GM12872 (cell line): ENCODE measurements around the gene SESN2.

Source experiments
- CTCF ChIP-seq: IDR thresholded peaks from 3 replicates; pipeline ENCODE4 v1.5.1; 2011; ENCODE audit warnings: low read depth, mild to moderate bottlenecking, low read length, moderate library complexity; ENCODE audit not compliant: insufficient read depth

Gene SESN2

GRCh38 chr1:28295936-28296335, 36.6 kb downstream of the SESN2 start:
- TF ChIP-seq CTCF: no peak

GRCh38 chr1:28296401-28297261, 37.3 kb downstream of the SESN2 start:
- TF ChIP-seq CTCF: no peak

GRCh38 chr1:28297826-28298225, 38.5 kb downstream of the SESN2 start:
- no peak for TF ChIP-seq CTCF

- TF ChIP-seq CTCF: no peak
These were observed 39.1 kb downstream of the SESN2 start for GRCh38 chr1:28298438-28298837.

GRCh38 chr1:28301368-28302174, 42.3 kb downstream of the SESN2 start:
- no peak for TF ChIP-seq CTCF

- no peak for TF ChIP-seq CTCF
These were observed 42.9 kb downstream of the SESN2 start for GRCh38 chr1:28302247-28302646.

- TF ChIP-seq CTCF: no peak
These were observed 47.1 kb downstream of the SESN2 start for GRCh38 chr1:28306301-28306949.
